ENCODE measurements around the gene OR8H1.

- TF ChIP-seq CTCF (IDR thresholded peaks at IDR 0.05; ENCODE audit: poor library complexity, severe bottlenecking) (no peak), RAD21 (conservative IDR thresholded peaks at IDR 0.05) (no peak), EZH2 (IDR thresholded peaks at IDR 0.05; ENCODE audit: borderline replicate concordance, insufficient read depth, low read length, poor library complexity, severe bottlenecking) (no peak), TAF1 (IDR thresholded peaks at IDR 0.05; ENCODE audit: low read depth) (no peak), POLR2AphosphoS5 (IDR thresholded peaks at IDR 0.05) (no peak), SMC3 (conservative IDR thresholded peaks at IDR 0.05; ENCODE audit: poor library complexity) (no peak), MXI1 (conservative IDR thresholded peaks at IDR 0.05; ENCODE audit: poor library complexity, severe bottlenecking) (no peak)
- TF ChIP-seq, protein P1, sequence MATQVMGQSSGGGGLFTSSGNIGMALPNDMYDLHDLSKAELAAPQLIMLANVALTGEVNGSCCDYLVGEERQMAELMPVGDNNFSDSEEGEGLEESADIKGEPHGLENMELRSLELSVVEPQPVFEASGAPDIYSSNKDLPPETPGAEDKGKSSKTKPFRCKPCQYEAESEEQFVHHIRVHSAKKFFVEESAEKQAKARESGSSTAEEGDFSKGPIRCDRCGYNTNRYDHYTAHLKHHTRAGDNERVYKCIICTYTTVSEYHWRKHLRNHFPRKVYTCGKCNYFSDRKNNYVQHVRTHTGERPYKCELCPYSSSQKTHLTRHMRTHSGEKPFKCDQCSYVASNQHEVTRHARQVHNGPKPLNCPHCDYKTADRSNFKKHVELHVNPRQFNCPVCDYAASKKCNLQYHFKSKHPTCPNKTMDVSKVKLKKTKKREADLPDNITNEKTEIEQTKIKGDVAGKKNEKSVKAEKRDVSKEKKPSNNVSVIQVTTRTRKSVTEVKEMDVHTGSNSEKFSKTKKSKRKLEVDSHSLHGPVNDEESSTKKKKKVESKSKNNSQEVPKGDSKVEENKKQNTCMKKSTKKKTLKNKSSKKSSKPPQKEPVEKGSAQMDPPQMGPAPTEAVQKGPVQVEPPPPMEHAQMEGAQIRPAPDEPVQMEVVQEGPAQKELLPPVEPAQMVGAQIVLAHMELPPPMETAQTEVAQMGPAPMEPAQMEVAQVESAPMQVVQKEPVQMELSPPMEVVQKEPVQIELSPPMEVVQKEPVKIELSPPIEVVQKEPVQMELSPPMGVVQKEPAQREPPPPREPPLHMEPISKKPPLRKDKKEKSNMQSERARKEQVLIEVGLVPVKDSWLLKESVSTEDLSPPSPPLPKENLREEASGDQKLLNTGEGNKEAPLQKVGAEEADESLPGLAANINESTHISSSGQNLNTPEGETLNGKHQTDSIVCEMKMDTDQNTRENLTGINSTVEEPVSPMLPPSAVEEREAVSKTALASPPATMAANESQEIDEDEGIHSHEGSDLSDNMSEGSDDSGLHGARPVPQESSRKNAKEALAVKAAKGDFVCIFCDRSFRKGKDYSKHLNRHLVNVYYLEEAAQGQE (IDR thresholded peaks at IDR 0.05; ENCODE audit: borderline replicate concordance) = no peak
Measured at GRCh38 chr11:56314844-56315243, 22.8 kb upstream of the OR8H1 start, which contains the start of gene OR8K3.
